Effector memory CD4-positive, alpha-beta T cell (primary cell): ENCODE data around the gene RNU4-1.
"Not testable (repeated sequence)": the region's sequence is repeated elsewhere in the genome, so short reads cannot be mapped to it uniquely, and the experiment has no call there.

Source experiments
- DNase-seq, 3 donors: peaks; one replicate each; pipeline ENCODE4 v3.0.0-alpha.2; 2020
- H3K27ac ChIP-seq: 2 replicates; pipeline ENCODE4 v1.7.0; 2013; ENCODE audit warnings: mild to moderate bottlenecking, low read length, moderate library complexity; ENCODE audit not compliant: insufficient read depth, poor library complexity, severe bottlenecking
- H3K27me3 ChIP-seq: replicated peaks from 2 replicates; pipeline ENCODE4 v1.7.0; 2013; ENCODE audit warnings: mild to moderate bottlenecking, low read length; ENCODE audit not compliant: insufficient read depth, control insufficient read depth, poor library complexity, severe bottlenecking
- H3K36me3 ChIP-seq: 2 replicates; pipeline ENCODE4 v1.7.0; 2013; ENCODE audit warnings: mild to moderate bottlenecking, low read length, moderate library complexity; ENCODE audit not compliant: control insufficient read depth, insufficient read depth
- H3K4me1 ChIP-seq: 2 replicates; pipeline ENCODE4 v1.7.0; 2013; ENCODE audit warnings: low read length, mild to moderate bottlenecking; ENCODE audit not compliant: control insufficient read depth, insufficient read depth, poor library complexity, severe bottlenecking
- H3K4me3 ChIP-seq: 2 replicates; pipeline ENCODE4 v1.7.0; 2013; ENCODE audit warnings: low read length, low read depth, mild to moderate bottlenecking; ENCODE audit not compliant: insufficient read depth, poor library complexity, severe bottlenecking
- H3K9me3 ChIP-seq: 2 replicates; pipeline ENCODE4 v1.7.0; 2013; ENCODE audit warnings: mild to moderate bottlenecking, low read length, moderate library complexity; ENCODE audit not compliant: control insufficient read depth
- total RNA-seq, 3 donors: gene quantifications; one replicate each; lab custom pipeline; 2026; lab: John Stamatoyannopoulos, UW

Gene RNU4-1
- total RNA-seq, result 3.5 to 20.2 (median 16.3) reads per million in 3 donors

DNA sequence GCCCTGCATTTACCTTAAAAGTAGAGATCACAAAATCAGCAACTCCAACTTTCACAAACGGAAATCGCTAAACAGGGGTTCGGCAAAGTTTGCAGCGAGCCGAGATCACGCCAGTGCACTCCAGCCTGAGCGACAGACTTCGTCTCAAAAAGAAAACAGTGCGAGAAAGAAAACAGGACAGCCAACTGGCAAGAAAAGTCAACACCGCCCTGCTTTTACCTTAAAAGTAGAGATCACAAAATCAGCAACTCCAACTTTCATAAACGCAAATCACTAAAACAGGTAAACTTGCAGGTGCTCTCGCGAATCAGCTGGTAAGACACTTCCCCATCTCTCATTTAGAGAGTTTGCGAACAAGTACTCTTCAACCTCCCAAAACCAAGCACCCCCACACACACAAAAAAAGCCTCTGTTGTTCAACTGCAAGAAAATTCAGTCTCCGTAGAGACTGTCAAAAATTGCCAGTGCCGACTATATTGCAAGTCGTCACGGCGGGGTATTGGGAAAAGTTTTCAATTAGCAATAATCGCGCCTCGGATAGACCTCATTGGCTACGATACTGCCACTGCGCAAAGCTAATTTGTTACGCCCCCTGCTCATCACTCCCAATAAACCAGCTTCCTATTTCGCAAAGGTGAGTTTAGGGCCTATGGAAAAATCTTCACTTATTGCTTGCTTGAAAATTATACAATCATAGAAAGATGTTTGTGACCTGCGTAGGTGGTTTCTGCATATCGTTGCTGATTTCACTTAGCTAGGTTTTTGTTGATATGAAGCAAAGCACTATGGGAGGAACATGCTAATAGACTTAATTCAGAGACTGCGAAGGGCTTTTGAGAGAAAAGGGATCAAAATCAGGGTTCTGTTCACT lies at the start of gene RNU4-1:
RNU4-1 (minus strand) TSS at position 577 of the 871 bp plus-strand sequence.
- Histone ChIP-seq H3K4me1 (peaks cover 4% of the 10 kb centered on the region), H3K27ac (peak within 1 kb of the TSS; percentile 100), H3K27me3 (no peaks in the 10 kb centered on the region), H3K36me3 (no peaks in the 10 kb centered on the region), H3K9me3 (no peaks in the 10 kb centered on the region), H3K4me3 (peak within 1 kb of the TSS; percentile 66)
- DNase-seq, result peak; percentile 67 to 73 (median 70)

DNA sequence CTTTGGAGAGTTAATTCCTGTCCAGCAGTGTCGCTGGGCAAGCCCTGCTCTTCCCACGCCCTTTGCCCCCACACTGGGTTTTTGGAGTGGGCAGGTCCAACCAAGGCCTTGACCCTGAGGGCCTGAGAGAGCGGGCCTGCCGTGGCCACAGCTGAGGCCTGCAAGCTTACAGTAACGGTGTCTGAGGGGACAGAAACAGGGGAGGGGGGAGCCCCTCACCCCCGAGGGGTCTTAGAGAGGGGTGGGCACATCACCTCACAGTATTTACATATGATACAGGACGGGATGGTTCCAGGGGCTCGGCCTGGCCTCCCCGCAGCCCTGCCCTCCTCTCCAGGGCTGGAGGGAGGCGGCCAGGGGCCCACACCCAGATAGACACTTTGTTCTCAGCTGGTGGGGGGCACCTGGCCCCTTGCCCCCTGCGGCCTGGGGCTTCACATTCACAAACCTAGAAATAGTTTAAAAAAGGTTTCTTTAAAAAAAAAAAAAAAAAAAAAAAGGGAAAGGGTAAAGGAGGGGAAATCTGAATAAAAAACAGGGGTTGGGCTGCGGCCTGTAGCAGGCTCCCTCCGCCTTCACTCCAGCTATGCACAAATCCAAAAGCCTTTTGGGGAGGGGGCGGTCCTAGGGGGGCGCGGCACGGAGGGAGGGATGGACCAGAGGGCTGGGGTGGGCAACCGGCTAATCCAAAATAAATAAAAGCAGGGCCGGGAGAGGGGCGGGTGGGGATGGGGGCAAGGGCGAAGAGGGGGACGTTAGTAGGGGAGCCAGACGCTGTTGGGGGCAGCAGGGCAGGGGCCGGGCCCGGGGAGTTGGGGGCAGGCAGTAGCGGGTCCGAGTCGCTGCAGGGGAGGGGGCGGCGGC lies 49.4 kb upstream of the RNU4-1 start:
- Histone ChIP-seq H3K4me1 (no peaks in the 10 kb centered on the region), H3K36me3 (no peaks in the 10 kb centered on the region), H3K9me3 (no peaks in the 10 kb centered on the region), H3K4me3 (no peak overlapping the region), H3K27ac (no peak overlapping the region), H3K27me3 (no peaks in the 10 kb centered on the region)
- no peak for DNase-seq

DNA sequence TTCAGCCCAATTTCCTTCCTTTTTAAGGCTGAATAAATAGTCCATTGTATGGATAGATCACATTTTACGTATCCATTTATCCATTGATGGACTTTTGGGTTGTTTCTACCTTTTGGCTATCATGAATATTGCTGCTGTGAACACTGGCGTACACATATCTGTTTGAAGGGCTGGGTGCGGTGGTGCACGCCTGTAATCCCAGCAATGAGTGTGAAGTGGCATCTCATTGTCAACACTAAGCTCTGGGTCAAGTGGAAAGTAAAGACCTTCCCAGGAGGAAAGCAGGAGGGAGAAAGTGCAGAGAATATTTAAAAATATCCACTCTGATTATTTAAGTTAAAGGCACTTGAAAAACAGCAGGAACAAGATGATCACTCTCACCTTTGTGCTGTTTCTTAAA lies 46.2 kb upstream of the RNU4-1 start:
- Histone ChIP-seq H3K27me3 (no peaks in the 10 kb centered on the region), H3K4me1 (no peaks in the 10 kb centered on the region), H3K4me3 (no peak overlapping the region), H3K9me3 (no peaks in the 10 kb centered on the region), H3K36me3 (no peaks in the 10 kb centered on the region), H3K27ac (no peak overlapping the region)
- no peak for DNase-seq

DNA sequence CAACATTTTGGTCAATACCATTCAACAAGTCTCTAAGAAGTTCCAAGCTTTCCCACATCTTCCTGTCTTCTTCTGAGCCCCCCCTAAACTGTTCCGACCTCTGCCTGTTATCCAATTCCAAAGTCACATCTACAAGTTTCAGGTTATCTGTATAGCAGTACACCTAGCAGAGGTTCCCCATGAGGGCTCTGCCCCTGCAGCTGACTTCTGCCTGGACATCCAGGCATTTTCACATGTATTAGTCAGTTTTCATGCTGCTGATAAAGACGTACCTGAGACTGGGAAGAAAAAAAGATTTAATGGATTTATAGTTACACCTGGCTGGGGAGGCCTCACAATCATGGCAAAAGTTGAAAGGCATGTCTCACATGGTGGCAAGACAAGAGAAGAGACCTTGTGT lies 44.7 kb upstream of the RNU4-1 start:
- no peaks in the 10 kb centered on the region for H3K36me3 ChIP-seq
- H3K4me3 ChIP-seq, result no peak overlapping the region
- DNase-seq, result no peak
- H3K27ac ChIP-seq, result no peak overlapping the region
- no peaks in the 10 kb centered on the region for H3K9me3 ChIP-seq
- no peaks in the 10 kb centered on the region for H3K4me1 ChIP-seq
- no peaks in the 10 kb centered on the region for H3K27me3 ChIP-seq

DNA sequence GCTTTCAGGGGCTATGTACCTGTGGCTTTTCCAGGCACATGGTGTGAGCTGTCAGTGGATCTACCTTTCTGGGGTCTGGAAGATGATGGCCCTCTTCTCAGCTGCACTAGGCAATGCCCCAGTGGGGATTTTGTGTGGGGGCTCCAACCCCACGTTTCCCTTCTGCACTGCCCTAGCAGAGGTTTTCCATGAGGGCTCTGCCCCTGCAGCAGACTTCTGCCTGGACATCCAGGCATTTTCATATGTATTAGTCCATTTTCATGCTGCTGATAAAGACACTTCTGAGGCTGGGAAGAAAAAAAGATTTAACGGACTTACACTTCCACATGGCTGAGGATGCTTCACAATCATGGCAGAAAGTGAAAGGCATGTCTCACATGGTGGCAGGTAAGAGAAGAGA lies 43.4 kb upstream of the RNU4-1 start:
- not testable (repeated sequence) for H3K27ac ChIP-seq, H3K27me3 ChIP-seq, H3K4me1 ChIP-seq, DNase-seq, H3K4me3 ChIP-seq, H3K9me3 ChIP-seq, H3K36me3 ChIP-seq

DNA sequence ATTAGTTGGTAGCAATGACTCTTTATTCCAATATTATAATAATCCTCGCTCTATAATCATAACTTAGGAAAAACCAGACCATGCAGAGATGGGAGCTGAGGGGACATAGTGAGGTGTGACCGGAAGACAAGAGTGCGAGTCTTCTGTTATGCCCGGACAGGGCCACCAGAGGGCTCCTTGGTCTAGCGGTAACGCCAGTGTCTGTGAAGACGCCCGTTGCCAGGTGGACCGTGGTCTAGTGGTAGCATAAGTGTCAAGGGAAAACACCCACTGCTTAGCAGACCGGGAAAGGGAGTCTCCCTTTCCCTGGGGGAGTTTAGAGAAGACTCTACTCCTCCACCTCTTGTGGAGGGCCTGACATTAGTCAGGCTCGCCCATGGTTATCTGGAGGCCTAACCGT lies 42.4 kb upstream of the RNU4-1 start:
- H3K9me3 ChIP-seq, H3K27ac ChIP-seq, DNase-seq, H3K4me1 ChIP-seq, H3K27me3 ChIP-seq, H3K36me3 ChIP-seq, H3K4me3 ChIP-seq: not testable (repeated sequence)

DNA sequence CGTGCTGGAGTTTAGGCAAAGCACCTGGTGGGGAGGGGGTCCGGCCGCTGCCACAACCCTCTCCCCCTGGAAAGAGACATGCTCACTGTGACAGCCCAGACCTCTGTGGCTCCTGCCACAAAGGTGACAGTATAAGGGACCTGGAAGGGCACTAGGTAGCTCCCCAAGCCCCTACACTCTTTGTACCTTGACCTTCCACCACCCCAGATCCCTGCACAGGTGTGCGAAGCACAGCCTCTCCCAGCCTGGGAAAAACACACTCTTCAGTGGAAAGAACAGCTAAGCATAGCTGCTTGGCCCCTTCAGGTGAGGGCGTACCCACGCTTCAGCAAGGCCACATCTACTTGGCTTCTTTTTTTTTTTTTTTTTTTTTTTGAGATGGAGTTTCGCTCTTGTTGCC lies 39.5 kb upstream of the RNU4-1 start:
- Histone ChIP-seq H3K9me3 (no peaks in the 10 kb centered on the region), H3K36me3 (no peaks in the 10 kb centered on the region), H3K27me3 (no peaks in the 10 kb centered on the region), H3K27ac (no peak overlapping the region), H3K4me1 (no peaks in the 10 kb centered on the region), H3K4me3 (no peak overlapping the region)
- no peak for DNase-seq

DNA sequence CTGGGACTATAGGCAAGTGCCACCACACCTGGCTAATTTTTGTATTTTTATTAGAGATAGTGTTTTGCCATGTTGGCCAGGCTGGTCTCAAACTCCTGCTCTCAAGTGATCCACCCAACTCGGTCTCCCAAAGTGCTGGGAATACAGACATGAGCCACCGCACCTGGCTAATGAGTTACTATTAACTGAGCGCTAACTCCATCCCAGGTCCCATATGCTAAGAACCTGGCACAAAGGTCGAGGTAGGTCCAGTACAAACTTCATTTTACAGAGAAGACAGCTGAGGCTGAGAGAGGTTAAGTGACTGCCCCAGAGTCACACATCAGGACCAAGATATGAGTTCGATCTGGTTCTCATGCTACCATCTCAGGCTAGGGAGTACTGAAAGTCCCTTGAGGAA lies 39.0 kb upstream of the RNU4-1 start:
- H3K4me1 ChIP-seq, result no peaks in the 10 kb centered on the region
- H3K27ac ChIP-seq, result no peak overlapping the region
- DNase-seq, result no peak
- H3K27me3 ChIP-seq, result no peaks in the 10 kb centered on the region
- H3K9me3 ChIP-seq, result no peaks in the 10 kb centered on the region
- H3K4me3 ChIP-seq, result no peak overlapping the region
- H3K36me3 ChIP-seq, result no peaks in the 10 kb centered on the region

DNA sequence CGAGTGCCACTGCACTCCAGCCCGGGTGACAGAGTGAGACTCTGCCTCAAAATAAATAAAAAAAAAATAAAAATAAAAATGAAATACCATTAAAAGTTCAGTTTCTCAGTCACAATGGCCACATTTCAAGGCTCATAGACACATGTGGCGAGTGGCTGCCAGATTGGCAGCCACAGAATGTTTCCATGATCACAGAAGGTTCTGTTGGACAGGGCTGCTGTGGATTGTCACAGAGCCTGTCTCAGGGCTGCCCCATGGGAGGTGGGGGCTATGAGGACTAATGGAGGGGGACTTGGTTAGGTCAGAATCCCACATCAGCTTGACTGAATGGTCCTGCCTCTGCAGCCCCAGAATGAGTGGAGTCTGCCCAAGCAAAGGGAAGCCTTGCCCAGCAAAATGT lies 38.4 kb upstream of the RNU4-1 start:
- Histone ChIP-seq H3K27ac (no peak overlapping the region), H3K4me3 (no peak overlapping the region)

DNA sequence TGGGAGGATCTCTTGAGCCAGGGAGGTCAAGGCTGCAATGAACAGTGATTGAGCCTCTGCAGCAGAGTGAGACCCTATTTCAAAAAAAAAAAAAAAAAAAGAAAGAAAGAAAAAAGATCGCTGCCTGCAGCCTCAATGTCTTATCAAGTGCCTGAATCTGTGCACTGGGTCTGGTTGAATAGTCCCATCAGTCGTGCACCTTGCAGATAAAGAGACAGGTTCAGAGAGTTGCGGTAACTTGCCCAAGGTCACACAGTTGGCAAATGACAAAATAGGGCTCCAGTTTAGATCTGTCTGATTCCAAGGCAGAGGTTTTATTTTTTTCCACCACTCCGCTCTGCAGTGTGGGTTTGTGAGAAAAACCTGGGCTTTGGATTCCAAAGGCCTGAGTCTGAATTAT lies 35.2 kb upstream of the RNU4-1 start:
- H3K4me1 ChIP-seq, result no peaks in the 10 kb centered on the region
- no peaks in the 10 kb centered on the region for H3K27me3 ChIP-seq
- no peak overlapping the region for H3K4me3 ChIP-seq
- no peaks in the 10 kb centered on the region for H3K9me3 ChIP-seq
- no peak for DNase-seq
- no peaks in the 10 kb centered on the region for H3K36me3 ChIP-seq
- no peak overlapping the region for H3K27ac ChIP-seq

More for the DNA sequence above, 38.4 kb upstream of the RNU4-1 start:
- Histone ChIP-seq H3K9me3 (no peaks in the 10 kb centered on the region), H3K36me3 (no peaks in the 10 kb centered on the region), H3K4me1 (no peaks in the 10 kb centered on the region), H3K27me3 (no peaks in the 10 kb centered on the region)
- no peak for DNase-seq
